Measurements from ENCODE around the gene KMT2B. TPM values are rescaled to one million over a fixed set of nuclear protein-coding genes. Genes with fewer than 3 reads are reported as not detected.

KMT2B gene
- total and polyA plus RNA-seq, 2 of the 8 experiments (the other 6 are each of a cell fraction or from before 2014, with no cell fraction given) = 26.7 to 38.6 TPM

- H3K9me3 ChIP-seq (ENCODE audit: insufficient read depth in 2 of 2, low read depth in 1 of 2, low read length in 1 of 2) = no peaks in the 10 kb centered on the region
- H3K9ac ChIP-seq (replicated peaks in 1 of 4; ENCODE audit: extremely low read depth in 1 of 4, low read depth in 3 of 4, low read length in 3 of 4) = no peak overlapping the region
- POLR2A ChIA-PET (ENCODE audit: partially characterized antibody) = interaction anchor here (1.4 kb wide), 1 partner anchor 14 kb away, joined by 3 read pairs; no protein-coding TSS in a partner anchor
- no peak overlapping the region for H2AFZ ChIP-seq (ENCODE audit: low read length)
- no peak overlapping the region for H3K23ac ChIP-seq (ENCODE audit: insufficient read length)
- no peak overlapping the region for H2BK5ac ChIP-seq (ENCODE audit: low read depth, low read length)
- H2BK15ac ChIP-seq (ENCODE audit: low read length) = no peak overlapping the region
- no peak for TF ChIP-seq TAF1 (IDR thresholded peaks at IDR 0.05; ENCODE audit: low read depth, low read length)
- TF ChIP-seq KDM1A (IDR thresholded peaks at IDR 0.05; ENCODE audit: borderline replicate concordance, low read length) = no peak
- TF ChIP-seq ZNF274 (IDR thresholded peaks at IDR 0.05; ENCODE audit: borderline replicate concordance, extremely low read depth, low read length) = no peak
- no peak for TF ChIP-seq SIRT6 (IDR thresholded peaks at IDR 0.05; ENCODE audit: low read length)
- no peak for TF ChIP-seq HDAC2 (IDR thresholded peaks at IDR 0.05; ENCODE audit: borderline replicate concordance in 1 of 2, low read depth in 2 of 2, low read length in 2 of 2)
- DNase-seq (ENCODE audit: low read depth in 1 of 2, low spot score in 2 of 2) (no peak), FAIRE-seq (no peak)
- H3K23me2 ChIP-seq (ENCODE audit: low read depth, low read length) = peaks cover 16% of the 10 kb centered on the region; the same call in 1 of the 2 replicates
- no peak overlapping the region for H3K4me3 ChIP-seq (ENCODE audit: extremely low read depth in 1 of 4, insufficient read depth in 2 of 4, low read depth in 3 of 4, low read length in 4 of 4)
- no peak overlapping the region for H3K56ac ChIP-seq (replicated peaks; ENCODE audit: insufficient read length, low read depth, low read length)
- H3K4me1 ChIP-seq (replicated peaks in 1 of 4; ENCODE audit: control insufficient read depth in 3 of 4, insufficient read depth in 4 of 4, low read length in 3 of 4) = peaks cover 0 to 18% (median 11%) of the 10 kb centered on the region in 4 experiments; a peak in 5 of 7 replicates
- no peak overlapping the region; the same call in 1 of the 2 replicates for H3K18ac ChIP-seq (ENCODE audit: extremely low read depth, low read length)
- H3K27ac ChIP-seq (ENCODE audit: low read depth, low read length) = no peak overlapping the region
- no peak overlapping the region for H4K5ac ChIP-seq (ENCODE audit: insufficient read length, low read depth, low read length)
- 88% methylated on average over 11 of the region's 13 CpGs; no CpG with 5 or more reads in 1 of the 2 experiments for WGBS, 2 experiments (ENCODE audit: extremely low coverage in 1 of 2, insufficient coverage in 1 of 2, insufficient read length in 1 of 2, insufficient replicate concordance in 2 of 2, low coverage in 1 of 2, low lambda C conversion rate in 2 of 2, missing lambda C conversion rate in 1 of 2)
- H3K4me2 ChIP-seq (ENCODE audit: insufficient read depth in 1 of 2, low read depth in 2 of 2, low read length in 2 of 2) = peak overlapping the region in 1 of 2 experiments; percentile 98; a peak in 1 of 4 replicates
- H4K8ac ChIP-seq (ENCODE audit: extremely low read depth, insufficient read depth, low read length) = no peak overlapping the region
- no peak overlapping the region for H2BK12ac ChIP-seq (ENCODE audit: low read depth, low read length)
- peaks cover 0 to 17% (median 11%) of the 10 kb centered on the region in 4 experiments; a peak in 5 of 7 replicates for H3K27me3 ChIP-seq (replicated peaks in 1 of 4; ENCODE audit: control insufficient read depth in 3 of 4, extremely low read depth in 1 of 4, insufficient read depth in 3 of 4, low read length in 3 of 4)
- no peak overlapping the region for H3K14ac ChIP-seq (ENCODE audit: insufficient read length)
- no peak overlapping the region for H3K4ac ChIP-seq (replicated peaks; ENCODE audit: insufficient read length, low read depth, low read length)
- H3K79me1 ChIP-seq (ENCODE audit: low read depth, low read length) = peaks cover 4% of the 10 kb centered on the region
- H4K20me1 ChIP-seq (replicated peaks in 1 of 2; ENCODE audit: control insufficient read depth in 1 of 2, insufficient read depth in 2 of 2, low read length in 2 of 2) = peaks cover 0 to 4% of the 10 kb centered on the region in 2 experiments
- no peak overlapping the region for H2AK5ac ChIP-seq (ENCODE audit: low read depth, low read length)
- no peak overlapping the region for H2BK120ac ChIP-seq (replicated peaks; ENCODE audit: low read depth, low read length)
- CTCF ChIA-PET (ENCODE audit: partially characterized antibody) = interaction anchor here (0.6 to 1.3 kb wide), 2 partner anchors 14 to 245 kb away, joined by 3 to 4 read pairs; no protein-coding TSS in a partner anchor
- H3K79me2 ChIP-seq (ENCODE audit: control insufficient read depth in 1 of 2, insufficient read depth in 2 of 2, low read length in 2 of 2) = peaks cover 0 to 6% of the 10 kb centered on the region in 2 experiments; a peak in 2 of 4 replicates
- H4K91ac ChIP-seq (replicated peaks; ENCODE audit: insufficient read length, low read length) = no peak overlapping the region
- H3K36me3 ChIP-seq (ENCODE audit: control insufficient read depth in 2 of 4, insufficient read depth in 4 of 4, low read length in 3 of 4) = no peaks in the 10 kb centered on the region
- H2BK20ac ChIP-seq (ENCODE audit: low read length) = no peak overlapping the region
These were observed 36.7 kb downstream of the KMT2B start for GRCh38 chr19:35754370-35755130.

Measured in H1 (cell line).